ENCODE results near the gene TOM1L2.

Gene TOM1L2

DNA sequence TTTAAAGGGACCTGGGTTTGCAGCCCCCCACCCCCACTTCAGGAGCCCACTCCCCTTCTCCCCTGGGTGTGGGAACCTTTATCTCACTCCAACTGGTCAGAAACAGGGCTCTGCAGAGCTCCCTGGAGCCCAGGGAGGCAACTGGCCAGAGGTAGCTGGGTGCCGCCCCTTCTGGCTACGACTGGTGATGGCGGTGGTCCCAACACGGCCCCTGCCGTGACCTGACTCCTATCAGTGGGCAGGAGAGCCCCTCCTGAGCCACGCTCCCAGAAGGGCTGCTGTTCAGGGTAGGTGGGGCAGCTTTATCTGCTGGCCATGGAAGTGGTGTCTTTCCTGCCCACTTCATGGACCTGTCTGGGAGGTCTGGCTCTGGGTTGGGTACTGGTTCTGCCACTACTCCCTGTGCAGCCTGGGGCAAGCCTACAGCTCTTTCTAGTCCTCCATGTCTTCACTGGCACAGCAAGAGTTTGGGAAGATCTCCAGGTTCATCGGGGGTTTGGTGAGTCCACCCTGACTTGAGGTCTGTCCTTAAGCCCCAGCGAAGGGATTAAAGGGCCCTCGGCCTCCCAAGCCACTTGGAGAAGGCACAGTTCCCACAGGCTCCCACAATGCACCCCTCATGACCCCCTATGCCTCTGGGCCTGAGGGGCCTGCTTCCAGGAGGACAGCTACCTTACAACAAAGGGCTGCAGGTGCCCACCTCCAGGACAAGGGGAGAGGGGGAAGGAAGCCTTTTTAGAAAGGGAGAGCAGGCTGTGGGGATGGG, 129.9 kb downstream of the TOM1L2 start:
- TF ChIP-seq FOXM1 (IDR thresholded peaks at IDR 0.05; ENCODE audit: borderline replicate concordance, low read depth) (no peak), YY1 (IDR thresholded peaks at IDR 0.05; ENCODE audit: low read depth) (no peak), TAF1 (IDR thresholded peaks at IDR 0.05; ENCODE audit: low read depth) (no peak), EP300 (IDR thresholded peaks at IDR 0.05; ENCODE audit: borderline replicate concordance) (no peak), CEBPB (IDR thresholded peaks at IDR 0.05) (no peak), RAD21 (IDR thresholded peaks at IDR 0.05; ENCODE audit: low read depth) (no peak), TEAD4 (IDR thresholded peaks at IDR 0.05) (no peak), TCF12 (IDR thresholded peaks at IDR 0.05; ENCODE audit: low read depth) (no peak), USF1 (IDR thresholded peaks at IDR 0.05) (no peak), NFIC (IDR thresholded peaks at IDR 0.05) (no peak)
- TF ChIP-seq, protein P1, sequence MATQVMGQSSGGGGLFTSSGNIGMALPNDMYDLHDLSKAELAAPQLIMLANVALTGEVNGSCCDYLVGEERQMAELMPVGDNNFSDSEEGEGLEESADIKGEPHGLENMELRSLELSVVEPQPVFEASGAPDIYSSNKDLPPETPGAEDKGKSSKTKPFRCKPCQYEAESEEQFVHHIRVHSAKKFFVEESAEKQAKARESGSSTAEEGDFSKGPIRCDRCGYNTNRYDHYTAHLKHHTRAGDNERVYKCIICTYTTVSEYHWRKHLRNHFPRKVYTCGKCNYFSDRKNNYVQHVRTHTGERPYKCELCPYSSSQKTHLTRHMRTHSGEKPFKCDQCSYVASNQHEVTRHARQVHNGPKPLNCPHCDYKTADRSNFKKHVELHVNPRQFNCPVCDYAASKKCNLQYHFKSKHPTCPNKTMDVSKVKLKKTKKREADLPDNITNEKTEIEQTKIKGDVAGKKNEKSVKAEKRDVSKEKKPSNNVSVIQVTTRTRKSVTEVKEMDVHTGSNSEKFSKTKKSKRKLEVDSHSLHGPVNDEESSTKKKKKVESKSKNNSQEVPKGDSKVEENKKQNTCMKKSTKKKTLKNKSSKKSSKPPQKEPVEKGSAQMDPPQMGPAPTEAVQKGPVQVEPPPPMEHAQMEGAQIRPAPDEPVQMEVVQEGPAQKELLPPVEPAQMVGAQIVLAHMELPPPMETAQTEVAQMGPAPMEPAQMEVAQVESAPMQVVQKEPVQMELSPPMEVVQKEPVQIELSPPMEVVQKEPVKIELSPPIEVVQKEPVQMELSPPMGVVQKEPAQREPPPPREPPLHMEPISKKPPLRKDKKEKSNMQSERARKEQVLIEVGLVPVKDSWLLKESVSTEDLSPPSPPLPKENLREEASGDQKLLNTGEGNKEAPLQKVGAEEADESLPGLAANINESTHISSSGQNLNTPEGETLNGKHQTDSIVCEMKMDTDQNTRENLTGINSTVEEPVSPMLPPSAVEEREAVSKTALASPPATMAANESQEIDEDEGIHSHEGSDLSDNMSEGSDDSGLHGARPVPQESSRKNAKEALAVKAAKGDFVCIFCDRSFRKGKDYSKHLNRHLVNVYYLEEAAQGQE (IDR thresholded peaks at IDR 0.05; ENCODE audit: low read depth), result no peak

DNA sequence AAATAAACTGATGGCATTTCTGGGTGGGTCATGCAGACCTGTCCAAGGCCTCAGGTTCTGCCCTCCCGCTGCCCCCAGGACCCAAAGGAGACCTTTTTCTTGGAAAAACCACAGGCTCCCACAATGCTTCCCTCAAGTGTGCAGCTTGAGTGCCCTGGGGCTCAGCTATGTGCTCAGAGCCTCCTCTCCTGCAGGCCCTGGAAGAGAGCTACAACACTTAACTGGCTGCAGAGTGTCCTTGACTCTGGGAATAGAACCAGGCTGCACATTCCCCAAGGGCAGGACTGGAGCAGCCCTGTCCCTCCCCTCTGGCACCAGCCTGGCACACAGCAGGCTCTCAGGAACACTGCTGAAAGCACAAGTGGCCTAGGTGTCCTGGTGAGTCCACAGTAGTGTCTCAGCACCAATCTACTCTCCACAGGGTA, 130.6 kb downstream of the TOM1L2 start:
- TF ChIP-seq TAF1 (IDR thresholded peaks at IDR 0.05; ENCODE audit: low read depth) (no peak), TEAD4 (IDR thresholded peaks at IDR 0.05) (no peak), NFIC (IDR thresholded peaks at IDR 0.05) (no peak), YY1 (IDR thresholded peaks at IDR 0.05; ENCODE audit: low read depth) (no peak), ZBTB7A (IDR thresholded peaks at IDR 0.05; ENCODE audit: low read depth) (no peak), CREB1 (IDR thresholded peaks at IDR 0.05; ENCODE audit: low read depth) (no peak), RAD21 (IDR thresholded peaks at IDR 0.05; ENCODE audit: low read depth) (no peak), EP300 (IDR thresholded peaks at IDR 0.05; ENCODE audit: borderline replicate concordance) (no peak), CEBPB (IDR thresholded peaks at IDR 0.05) (no peak), EGR1 (IDR thresholded peaks at IDR 0.05) (no peak), FOXM1 (IDR thresholded peaks at IDR 0.05; ENCODE audit: borderline replicate concordance, low read depth) (no peak), TCF12 (IDR thresholded peaks at IDR 0.05; ENCODE audit: low read depth) (no peak), USF1 (IDR thresholded peaks at IDR 0.05) (no peak)
- TF ChIP-seq, protein P1 (IDR thresholded peaks at IDR 0.05; ENCODE audit: low read depth), result no peak
- TF ChIP-seq, protein P2, sequence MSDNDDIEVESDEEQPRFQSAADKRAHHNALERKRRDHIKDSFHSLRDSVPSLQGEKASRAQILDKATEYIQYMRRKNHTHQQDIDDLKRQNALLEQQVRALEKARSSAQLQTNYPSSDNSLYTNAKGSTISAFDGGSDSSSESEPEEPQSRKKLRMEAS (IDR thresholded peaks at IDR 0.05), result no peak

- TF ChIP-seq TAF1 (IDR thresholded peaks at IDR 0.05; ENCODE audit: low read depth) (no peak), CEBPB (IDR thresholded peaks at IDR 0.05) (no peak), YY1 (IDR thresholded peaks at IDR 0.05; ENCODE audit: low read depth) (0 out of 2 replicates have a peak, but pooled peaks have one; percentile 10)
- TF ChIP-seq, protein P1 (IDR thresholded peaks at IDR 0.05; ENCODE audit: low read depth), result no peak
Measured at GRCh38 chr17:17840751-17841591, 131.2 kb downstream of the TOM1L2 start.

Measured in Ishikawa (cell line).